Vagina (tissue), 2 donors: ENCODE data around the gene NPC2. TPM values are rescaled to one million over a fixed set of nuclear protein-coding genes. Genes with fewer than 3 reads are reported as not detected.

Experiments used
- DNase-seq, 2 donors: peaks; one replicate each; pipeline ENCODE4 v3.0.0-alpha.2; 2017; ENCODE audit errors: extremely low spot score in 2 of 2
- H3K27ac ChIP-seq: fragments of 200-600 bp; sonication (generic); one replicate; pipeline ENCODE4 v1.5.1; 2019
- H3K27me3 ChIP-seq: fragments of 200-600 bp; sonication (generic); one replicate; pipeline ENCODE4 v1.5.1; 2019
- H3K36me3 ChIP-seq, 2 donors: fragments of 200-600 bp; sonication (generic); one replicate each; pipeline ENCODE4 v1.5.1; 2017 to 2019
- H3K4me1 ChIP-seq: fragments of 200-600 bp; sonication (generic); one replicate; pipeline ENCODE4 v1.5.1; 2019
- H3K4me3 ChIP-seq, 2 donors: fragments of 200-600 bp; sonication (generic); 1 replicate in 1 of 2; 2 replicates in 1 of 2; pipeline ENCODE4 v1.5.1; 2016 to 2019
- H3K9me3 ChIP-seq: fragments of 200-600 bp; sonication (generic); one replicate; pipeline ENCODE4 v1.5.1; 2019
- CTCF ChIP-seq, 3 experiments: fragments of 450-650 bp in 2 of 3; fragments of 200-600 bp in 1 of 3; sonication (generic) in 1 of 3; IDR thresholded peaks; one replicate each; pipeline ENCODE4 v1.5.1; 2017 to 2019; ENCODE audit warnings: antibody characterized with exemption in 3 of 3, mild to moderate bottlenecking in 2 of 3, moderate library complexity in 2 of 3
- POLR2A ChIP-seq, 2 donors: fragments of 450-650 bp; IDR thresholded peaks; one replicate each; pipeline ENCODE4 v1.6.1; 2017; ENCODE audit warnings: antibody characterized with exemption in 2 of 2, mild to moderate bottlenecking in 2 of 2, moderate library complexity in 2 of 2
- POLR2AphosphoS5 ChIP-seq, 2 donors: sonication (generic); formaldehyde crosslinking; IDR thresholded peaks; one replicate each; pipeline ENCODE4 v1.9.0; 2017; ENCODE audit warnings: antibody characterized with exemption in 2 of 2, mild to moderate bottlenecking in 2 of 2, low read depth in 1 of 2; ENCODE audit not compliant: insufficient read depth in 1 of 2
- intact Hi-C: fragments of 100-400 bp; cut with DNase I; formaldehyde crosslinking; loops from one replicate; pipeline ENCODE4 v1.15.1; 2023
- total RNA-seq: library from RNA; depleted of rRNA; stranded (reverse); fragments of >200 nt; gene quantifications from one replicate; pipeline ENCODE4 v1.2.3, GENCODE V29; 2016

NPC2 gene
- total RNA-seq, 1 donor from 2014 or later, result 165 TPM

DNA sequence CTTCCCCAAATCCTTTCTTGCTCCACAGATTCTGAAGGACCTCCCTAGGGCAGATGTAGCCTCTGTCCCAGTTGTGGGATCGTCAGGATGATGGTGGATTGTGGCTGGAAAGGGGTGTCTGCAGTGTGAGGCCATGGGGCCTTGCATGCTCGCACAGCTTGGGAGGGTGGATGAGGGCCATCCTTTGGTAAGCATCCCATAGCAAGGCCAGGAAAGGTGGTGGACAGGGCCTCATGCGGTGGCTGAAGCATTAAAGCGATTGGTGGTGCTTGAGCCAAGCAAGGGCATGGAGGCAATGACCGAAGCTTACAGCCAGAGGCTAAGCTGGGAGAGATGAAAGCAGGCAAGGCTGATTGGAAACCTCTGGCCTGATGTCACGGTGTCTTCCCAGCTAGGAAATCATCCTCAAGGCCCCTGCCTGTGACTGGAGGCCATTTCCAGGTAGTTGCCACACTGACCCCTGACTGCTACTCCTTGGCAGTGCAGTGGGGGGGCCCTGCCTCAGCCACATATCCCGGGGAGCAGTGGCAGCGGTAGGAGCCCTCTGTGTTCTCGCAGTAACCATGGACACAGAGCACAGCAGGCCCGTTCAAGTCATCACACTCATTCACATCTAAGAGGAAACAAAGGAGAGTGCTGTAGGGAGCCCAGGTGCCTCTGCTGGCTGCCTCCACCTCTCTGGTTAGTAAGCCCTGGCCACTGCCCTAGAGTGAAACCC is 7.5 kb upstream of the NPC2 start:
- H3K4me1 ChIP-seq, result peaks cover 7% of the 10 kb centered on the region
- TF ChIP-seq CTCF (IDR thresholded peaks at IDR 0.05) (no peak), POLR2A (IDR thresholded peaks at IDR 0.05) (no peak), POLR2AphosphoS5 (IDR thresholded peaks at IDR 0.05; ENCODE audit: insufficient read depth in 1 of 2, low read depth in 1 of 2) (no peak)
- H3K9me3 ChIP-seq, result no peaks in the 10 kb centered on the region
- intact Hi-C loops, result loop anchor here (2.0 kb wide), 1 partner anchor 112 kb away; the partner anchor contains the start of gene LTBP2
- peak in 1 of 2 donors; percentile 37 for DNase-seq
- H3K27ac ChIP-seq, result peak overlapping the region; percentile 8
- no peak overlapping the region for H3K4me3 ChIP-seq
- no peaks in the 10 kb centered on the region for H3K27me3 ChIP-seq
- no peaks in the 10 kb centered on the region for H3K36me3 ChIP-seq

DNA sequence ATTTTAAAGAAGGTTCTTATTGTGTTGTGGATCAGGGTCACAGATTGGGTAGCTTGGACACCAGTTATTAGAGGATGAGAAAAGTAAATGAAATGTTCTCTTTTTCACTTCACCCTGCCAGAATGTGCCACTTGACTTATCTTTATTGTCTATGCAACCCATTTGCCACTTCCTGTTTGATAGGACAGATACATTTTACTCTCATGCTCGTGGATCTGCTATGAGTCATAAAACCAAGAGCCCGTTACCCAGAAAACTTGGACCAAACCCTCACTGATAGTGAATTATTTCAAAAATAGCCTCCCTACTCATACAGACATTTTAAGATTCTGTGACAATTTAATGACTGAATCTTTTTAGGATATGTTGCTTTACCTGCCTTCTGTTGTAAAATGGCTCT is 2.3 kb upstream of the NPC2 start:
- Histone ChIP-seq H3K4me1 (peaks cover 35% of the 10 kb centered on the region), H3K27me3 (no peaks in the 10 kb centered on the region), H3K4me3 (no peak overlapping the region), H3K36me3 (no peaks in the 10 kb centered on the region), H3K9me3 (no peaks in the 10 kb centered on the region), H3K27ac (peak overlapping the region; percentile 98)
- DNase-seq, result no peak
- intact Hi-C loops, result no loop called here
- TF ChIP-seq POLR2A (IDR thresholded peaks at IDR 0.05), result no peak
- TF ChIP-seq POLR2AphosphoS5 (IDR thresholded peaks at IDR 0.05; ENCODE audit: insufficient read depth in 1 of 2, low read depth in 1 of 2), result no peak
- TF ChIP-seq CTCF (IDR thresholded peaks at IDR 0.05), result no peak

DNA sequence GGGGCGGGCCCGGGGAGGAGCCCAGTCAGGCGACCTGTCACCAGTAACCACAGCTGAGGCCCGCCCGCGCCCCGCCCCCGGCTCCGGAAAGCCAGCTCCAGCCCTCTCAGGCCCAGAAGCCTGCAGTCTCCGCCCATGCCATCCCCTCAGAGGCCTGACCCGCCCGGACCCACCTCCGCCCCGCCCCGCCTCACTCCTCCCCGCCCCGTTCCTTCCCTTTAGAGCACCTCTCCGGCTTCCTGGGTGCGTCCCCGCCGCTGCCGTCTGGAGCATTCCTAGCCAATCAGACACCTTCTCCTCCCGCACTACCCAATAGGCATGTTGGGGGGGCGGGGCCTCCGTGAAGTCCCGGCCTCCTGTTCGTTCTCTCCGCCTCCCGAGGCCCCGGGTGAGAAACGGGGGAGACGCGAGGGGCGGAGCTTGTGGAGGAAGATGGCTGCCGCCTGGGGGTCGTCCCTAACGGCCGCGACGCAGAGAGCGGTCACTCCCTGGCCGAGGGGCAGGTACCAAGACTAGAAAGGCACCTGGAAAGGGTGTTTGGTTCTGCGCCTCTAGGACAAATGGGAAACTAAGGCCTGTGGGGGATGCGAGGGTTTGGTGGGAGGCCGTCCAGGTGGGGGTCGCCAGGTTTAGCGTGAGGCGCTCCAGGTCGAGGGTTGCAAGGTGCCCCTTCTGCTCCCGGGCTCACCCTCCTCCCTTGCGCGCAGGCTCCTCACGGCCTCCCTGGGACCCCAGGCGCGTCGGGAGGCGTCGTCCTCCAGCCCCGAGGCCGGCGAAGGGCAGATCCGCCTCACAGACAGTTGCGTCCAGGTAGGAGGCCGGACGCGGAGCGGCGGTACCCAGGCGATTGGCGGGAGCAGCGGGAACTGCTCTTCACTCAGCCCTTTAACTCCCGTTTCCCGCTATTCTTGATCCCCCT is 497 bp upstream of the NPC2 start, which contains the start of gene ISCA2:
Gene ISCA2 (plus strand): TSS at position 423 of the 919 bp plus-strand sequence. CDS start 10 bp downstream, at position 433.
- no peaks in the 10 kb centered on the region for H3K9me3 ChIP-seq
- no peaks in the 10 kb centered on the region for H3K27me3 ChIP-seq
- H3K27ac ChIP-seq, result peak within 1 kb of the TSS; percentile 98
- H3K36me3 ChIP-seq, result no peaks in the 10 kb centered on the region
- peak; percentile 99 to 100 for DNase-seq
- peaks cover 46% of the 10 kb centered on the region for H3K4me1 ChIP-seq
- intact Hi-C loops, result no loop called here
- TF ChIP-seq CTCF (IDR thresholded peaks at IDR 0.05) (no peak), POLR2A (IDR thresholded peaks at IDR 0.05) (peak in 1 of 2 donors; percentile 67), POLR2AphosphoS5 (IDR thresholded peaks at IDR 0.05; ENCODE audit: insufficient read depth in 1 of 2, low read depth in 1 of 2) (peak; percentile 83 to 84)
- peak within 1 kb of the TSS; percentile 92 to 97 for H3K4me3 ChIP-seq

GRCh38 chr14:74491956-74492775 is 939 bp downstream of the NPC2 start:
- Histone ChIP-seq H3K4me1 (peaks cover 46% of the 10 kb centered on the region), H3K4me3 (peak overlapping the region; percentile 66 to 97), H3K36me3 (no peaks in the 10 kb centered on the region), H3K27ac (peak overlapping the region; percentile 98), H3K27me3 (no peaks in the 10 kb centered on the region), H3K9me3 (no peaks in the 10 kb centered on the region)
- TF ChIP-seq POLR2AphosphoS5 (IDR thresholded peaks at IDR 0.05; ENCODE audit: insufficient read depth in 1 of 2, low read depth in 1 of 2), result no peak
- DNase-seq, result no peak
- intact Hi-C loops, result no loop called here

DNA sequence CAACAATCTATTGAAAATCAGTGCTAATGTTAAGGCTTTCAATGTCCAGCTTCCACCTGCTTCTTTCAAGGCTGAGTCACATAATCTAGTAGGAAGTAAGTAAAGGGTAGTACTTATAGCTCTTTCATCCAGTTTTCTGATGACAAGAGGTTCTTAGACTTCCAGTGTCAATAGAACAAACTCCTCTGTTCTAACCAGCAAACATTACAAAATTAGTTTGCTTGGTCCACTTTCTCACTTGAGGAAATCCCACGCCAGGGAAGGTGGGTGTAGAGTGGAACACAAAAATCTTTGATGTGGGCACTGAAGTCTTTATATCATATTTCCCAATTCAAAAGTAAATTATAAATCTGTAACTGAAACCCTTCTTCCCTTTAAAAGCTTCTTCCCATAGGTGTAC is 2.6 kb downstream of the NPC2 start:
- Histone ChIP-seq H3K4me3 (no peak overlapping the region), H3K27ac (no peak overlapping the region), H3K4me1 (peaks cover 46% of the 10 kb centered on the region), H3K36me3 (peaks cover 0 to 7% of the 10 kb centered on the region in 2 donors), H3K9me3 (no peaks in the 10 kb centered on the region), H3K27me3 (no peaks in the 10 kb centered on the region)
- no peak for DNase-seq
- intact Hi-C loops, result no loop called here
- TF ChIP-seq CTCF (IDR thresholded peaks at IDR 0.05) (no peak), POLR2AphosphoS5 (IDR thresholded peaks at IDR 0.05; ENCODE audit: insufficient read depth in 1 of 2, low read depth in 1 of 2) (no peak), POLR2A (IDR thresholded peaks at IDR 0.05) (no peak)
